Gastroesophageal sphincter (tissue), 4 donors: ENCODE data around the gene LBHD2. TPM values are rescaled to one million over a fixed set of nuclear protein-coding genes. Genes with fewer than 3 reads are reported as not detected.

Source experiments
- ATAC-seq: fragments of 150-250 bp; one replicate; pipeline ENCODE4 v1.9.1; 2016; ENCODE audit warnings: mild to moderate bottlenecking, moderate library complexity
- H3K27ac ChIP-seq, 4 donors: fragments of 200-600 bp; sonication (generic) in 3 of 4; 1 replicate in 3 of 4; 2 replicates in 1 of 4; pipeline ENCODE4 v1.5.1; 2016 to 2019
- H3K27me3 ChIP-seq: fragments of 200-600 bp; sonication (generic); one replicate; pipeline ENCODE4 v1.5.1; 2019
- H3K36me3 ChIP-seq, 2 donors: fragments of 200-600 bp; sonication (generic); one replicate each; pipeline ENCODE4 v1.5.1; 2019; ENCODE audit warnings: control low read depth in 1 of 2
- H3K4me1 ChIP-seq, 3 donors: fragments of 200-600 bp; sonication (generic); 1 replicate in 2 of 3; 2 replicates in 1 of 3; pipeline ENCODE4 v1.5.1; 2016 to 2019; ENCODE audit warnings: control low read depth in 2 of 3
- H3K4me3 ChIP-seq, 2 donors: fragments of 200-600 bp; sonication (generic); one replicate each; pipeline ENCODE4 v1.5.1; 2019; ENCODE audit warnings: mild to moderate bottlenecking in 1 of 2, moderate library complexity in 1 of 2
- H3K9me3 ChIP-seq, 3 donors: fragments of 200-600 bp; sonication (generic); one replicate each; pipeline ENCODE4 v1.5.1; 2017 to 2019; ENCODE audit warnings: control low read depth in 2 of 3
- CTCF ChIP-seq, 4 experiments: fragments of 200-600 bp in 2 of 4; fragments of 450-650 bp in 2 of 4; sonication (generic) in 1 of 4; IDR thresholded peaks; one replicate each; pipeline ENCODE4 v1.5.1; 2017 to 2019; ENCODE audit warnings: antibody characterized with exemption in 4 of 4, mild to moderate bottlenecking in 2 of 4, moderate library complexity in 2 of 4
- EP300 ChIP-seq: sonication (generic); formaldehyde crosslinking; IDR thresholded peaks from one replicate; pipeline ENCODE4 v1.6.1; 2017; ENCODE audit warnings: antibody characterized with exemption, mild to moderate bottlenecking
- POLR2A ChIP-seq, 2 donors: fragments of 450-650 bp; IDR thresholded peaks; one replicate each; pipeline ENCODE4 v1.6.1; 2017; ENCODE audit warnings: antibody characterized with exemption in 2 of 2, mild to moderate bottlenecking in 2 of 2, moderate library complexity in 1 of 2
- POLR2AphosphoS5 ChIP-seq: sonication (generic); formaldehyde crosslinking; IDR thresholded peaks from one replicate; pipeline ENCODE4 v1.6.1; 2017; ENCODE audit warnings: antibody characterized with exemption
- WGBS, 2 donors: methylation state at CpG; one replicate each; pipeline ENCODE4 v1.1.5; 2018; ENCODE audit warnings: low coverage in 1 of 2; 5-methylcytosine and 5-hydroxymethylcytosine counted together
- total RNA-seq, 4 donors: library from RNA; depleted of rRNA; stranded (reverse); fragments of >200 nt; gene quantifications; one replicate each; pipeline ENCODE4 v1.1.0, GENCODE V29; 2016

LBHD2 gene
- total RNA-seq, 4 donors from 2014 or later, result not detected

GRCh38 chr14:103134919-103135318 lies 50.9 kb downstream of the LBHD2 start:
- Histone ChIP-seq H3K27ac (no peak overlapping the region), H3K9me3 (no peaks in the 10 kb centered on the region), H3K4me3 (no peak overlapping the region), H3K4me1 (peaks cover 0 to 57% (median 27%) of the 10 kb centered on the region in 3 donors), H3K27me3 (peaks cover 17% of the 10 kb centered on the region), H3K36me3 (peaks cover 0 to 64% of the 10 kb centered on the region in 2 donors)
- 91 to 100% methylated on average over 1 to 8 of the region's 14 CpGs for WGBS, 2 donors
- no peak for ATAC-seq
- TF ChIP-seq POLR2A (IDR thresholded peaks at IDR 0.05), result no peak
- no peak for TF ChIP-seq POLR2AphosphoS5
- no peak for TF ChIP-seq EP300
- TF ChIP-seq CTCF (IDR thresholded peaks at IDR 0.05), result no peak

GRCh38 chr14:103135333-103136260 lies 51.6 kb downstream of the LBHD2 start:
- Histone ChIP-seq H3K27me3 (peaks cover 22% of the 10 kb centered on the region), H3K4me1 (peaks cover 0 to 50% (median 22%) of the 10 kb centered on the region in 3 donors), H3K36me3 (peaks cover 0 to 57% of the 10 kb centered on the region in 2 donors), H3K9me3 (no peaks in the 10 kb centered on the region), H3K4me3 (no peak overlapping the region), H3K27ac (no peak overlapping the region)
- WGBS, 2 donors, result 100% methylated on average over 1 of the region's 26 CpGs; no CpG with 5 or more reads in 1 of the 2 donors
- no peak for ATAC-seq
- TF ChIP-seq POLR2A (IDR thresholded peaks at IDR 0.05), result no peak
- no peak for TF ChIP-seq EP300
- TF ChIP-seq POLR2AphosphoS5, result no peak
- TF ChIP-seq CTCF (IDR thresholded peaks at IDR 0.05), result no peak

- Histone ChIP-seq H3K27ac (peak overlapping the region in 1 of 4 donors; percentile 65), H3K9me3 (no peaks in the 10 kb centered on the region), H3K27me3 (peaks cover 32% of the 10 kb centered on the region), H3K4me1 (peaks cover 0 to 40% (median 13%) of the 10 kb centered on the region in 3 donors), H3K36me3 (peaks cover 0 to 47% of the 10 kb centered on the region in 2 donors), H3K4me3 (no peak overlapping the region)
- no peak for ATAC-seq
- TF ChIP-seq EP300 (no peak), POLR2A (IDR thresholded peaks at IDR 0.05) (no peak), POLR2AphosphoS5 (no peak), CTCF (IDR thresholded peaks at IDR 0.05) (no peak)
- 60 to 78% methylated on average over 11 to 17 of the region's 20 CpGs for WGBS, 2 donors
These were observed 52.6 kb downstream of the LBHD2 start for GRCh38 chr14:103136388-103137271.

- WGBS, 2 donors, result 57 to 78% methylated on average over 3 to 5 of the region's 22 CpGs
- peaks cover 0 to 35% of the 10 kb centered on the region in 2 donors for H3K36me3 ChIP-seq
- no peak overlapping the region for H3K4me3 ChIP-seq
- ATAC-seq, result no peak
- H3K4me1 ChIP-seq, result peaks cover 0 to 30% (median 12%) of the 10 kb centered on the region in 3 donors
- TF ChIP-seq POLR2AphosphoS5, result no peak
- TF ChIP-seq CTCF (IDR thresholded peaks at IDR 0.05), result no peak
- no peak for TF ChIP-seq POLR2A (IDR thresholded peaks at IDR 0.05)
- no peak for TF ChIP-seq EP300
- H3K27me3 ChIP-seq, result peaks cover 44% of the 10 kb centered on the region
- no peaks in the 10 kb centered on the region for H3K9me3 ChIP-seq
- peak overlapping the region in 3 of 4 donors; percentile 48 to 65 (median 55) for H3K27ac ChIP-seq
These were observed 53.8 kb downstream of the LBHD2 start for GRCh38 chr14:103137689-103138300.
